IMR-90 (cell line): Measurements from ENCODE around the gene DDX41. TPM values are rescaled to one million over a fixed set of nuclear protein-coding genes. Genes with fewer than 3 reads are reported as not detected.

ENCODE experiments used
- ATAC-seq: fragments of 200-7000 bp; cut with Tn5 transposase; 2 replicates; pipeline ENCODE4 v1.9.1; 2020; ENCODE audit warnings: low read depth, mild to moderate bottlenecking, moderate library complexity
- BruUV-seq: library from RNA; stranded (reverse); fragments of 400-500 nt; replicated peaks from 2 replicates; lab custom pipeline; 2021; lab: Mats Ljungman, UMichigan
- CTCF ChIA-PET: fragments of 300-600 bp; formaldehyde crosslinking; extraction: SDS; loops from one replicate; lab custom pipeline; 2021; ENCODE audit warnings: antibody characterized with exemption; lab: Yijun Ruan, JAX
- POLR2A ChIA-PET: fragments of 300-600 bp; sonication (Branson Sonifier 250); formaldehyde crosslinking; loops from one replicate; lab custom pipeline; 2022; ENCODE audit warnings: antibody characterized with exemption; ENCODE audit not compliant: unreplicated experiment; lab: Charles Lee
- DNase-seq: peaks from one replicate; pipeline ENCODE4 v3.0.0; 2013
- H2AFZ ChIP-seq: replicated peaks from 2 replicates; pipeline ENCODE3; 2013; ENCODE audit warnings: low read length, mild to moderate bottlenecking; ENCODE audit not compliant: poor library complexity
- H2AK5ac ChIP-seq: 2 replicates; pipeline ENCODE4 v1.6.1; 2013; ENCODE audit warnings: low read depth, low read length, inconsistent platforms
- H2AK9ac ChIP-seq: replicated peaks from 2 replicates; pipeline ENCODE3; 2013; ENCODE audit warnings: mild to moderate bottlenecking, low read depth, low read length, moderate library complexity; ENCODE audit not compliant: poor library complexity
- H2BK120ac ChIP-seq: 2 replicates; pipeline ENCODE4 v1.6.1; 2013; ENCODE audit warnings: low read depth, low read length, inconsistent platforms
- H2BK15ac ChIP-seq: 3 replicates; pipeline ENCODE4 v1.6.1; 2013; ENCODE audit warnings: low read depth, low read length, inconsistent platforms
- H2BK20ac ChIP-seq: 2 replicates; pipeline ENCODE4 v1.6.1; 2013; ENCODE audit warnings: low read depth, mild to moderate bottlenecking, inconsistent platforms, low read length, moderate library complexity
- H2BK5ac ChIP-seq: 2 replicates; pipeline ENCODE4 v1.6.1; 2013; ENCODE audit warnings: mild to moderate bottlenecking, low read depth, low read length, inconsistent platforms; ENCODE audit not compliant: poor library complexity, severe bottlenecking
- H3K14ac ChIP-seq: replicated peaks from 2 replicates; pipeline ENCODE4 v1.6.1; 2013; ENCODE audit warnings: low read depth, low read length, inconsistent platforms
- H3K18ac ChIP-seq: 2 replicates; pipeline ENCODE4 v1.6.1; 2013; ENCODE audit warnings: low read depth, low read length, control low read depth
- H3K23ac ChIP-seq: 2 replicates; pipeline ENCODE4 v1.6.1; 2013; ENCODE audit warnings: low read depth, low read length, inconsistent platforms
- H3K27ac ChIP-seq: 2 replicates; pipeline ENCODE4 v1.5.1; 2013; ENCODE audit warnings: mild to moderate bottlenecking, control low read depth, low read length; ENCODE audit not compliant: insufficient read depth
- H3K27me3 ChIP-seq: 2 replicates; pipeline ENCODE4 v1.6.1; 2013; ENCODE audit warnings: low read length; ENCODE audit not compliant: control insufficient read depth, insufficient read depth
- H3K36me3 ChIP-seq: 2 replicates; pipeline ENCODE4 v1.6.1; 2013; ENCODE audit warnings: low read length, mixed read lengths; ENCODE audit not compliant: control insufficient read depth, insufficient read depth
- H3K4ac ChIP-seq: 2 replicates; pipeline ENCODE4 v1.6.1; 2013; ENCODE audit warnings: low read depth, low read length, inconsistent platforms
- H3K4me1 ChIP-seq: 2 replicates; pipeline ENCODE4 v1.6.1; 2013; ENCODE audit warnings: low read length, mixed read lengths; ENCODE audit not compliant: control insufficient read depth, insufficient read depth
- H3K4me2 ChIP-seq: 2 replicates; pipeline ENCODE4 v1.6.1; 2013; ENCODE audit warnings: low read depth, mild to moderate bottlenecking, control low read depth, low read length, moderate library complexity
- H3K4me3 ChIP-seq: 2 replicates; pipeline ENCODE4 v1.5.1; 2013; ENCODE audit warnings: low read depth, mild to moderate bottlenecking, control low read depth, low read length, moderate library complexity; ENCODE audit not compliant: insufficient read depth
- H3K56ac ChIP-seq: 2 replicates; pipeline ENCODE4 v1.6.1; 2013; ENCODE audit warnings: low read length, inconsistent platforms; ENCODE audit not compliant: insufficient read depth; ENCODE audit errors: extremely low read depth
- H3K79me1 ChIP-seq, 2 experiments: 2 replicates each; pipeline ENCODE4 v1.6.1; 2013; ENCODE audit warnings: low read length in 2 of 2, inconsistent platforms in 1 of 2, low read depth in 1 of 2
- H3K9ac ChIP-seq: 2 replicates; pipeline ENCODE4 v1.6.1; 2013; ENCODE audit warnings: low read depth, low read length, control low read depth
- H3K9me1 ChIP-seq: 2 replicates; pipeline ENCODE4 v1.6.1; 2013; ENCODE audit warnings: low read length, inconsistent platforms; ENCODE audit not compliant: insufficient read depth
- H3K9me3 ChIP-seq: 2 replicates; pipeline ENCODE4 v1.6.1; 2013; ENCODE audit warnings: low read length; ENCODE audit not compliant: control insufficient read depth, insufficient read depth
- H4K20me1 ChIP-seq: 2 replicates; pipeline ENCODE4 v1.6.1; 2013; ENCODE audit warnings: low read length, inconsistent platforms; ENCODE audit not compliant: insufficient read depth
- H4K5ac ChIP-seq: 2 replicates; pipeline ENCODE4 v1.6.1; 2013; ENCODE audit warnings: mild to moderate bottlenecking, low read depth, low read length, control low read depth
- H4K8ac ChIP-seq, 2 experiments: 2 replicates each; pipeline ENCODE4 v1.6.1; 2013; ENCODE audit warnings: low read depth in 2 of 2, low read length in 2 of 2, control low read depth in 1 of 2, inconsistent platforms in 1 of 2
- H4K91ac ChIP-seq: 2 replicates; pipeline ENCODE4 v1.6.1; 2013; ENCODE audit warnings: low read depth, low read length, inconsistent platforms; ENCODE audit not compliant: insufficient read depth
- BHLHE40 ChIP-seq: fragments of 150-350 bp; IDR thresholded peaks from 2 replicates; pipeline ENCODE4 v1.6.1; 2016; ENCODE audit warnings: mild to moderate bottlenecking, low read depth, low read length
- MAFK ChIP-seq: IDR thresholded peaks from 2 replicates; pipeline ENCODE4 v1.6.1; 2012; ENCODE audit warnings: low read depth, low read length, improper control_type of control experiment
- SMC3 ChIP-seq: fragments of 150-350 bp; IDR thresholded peaks from 2 replicates; pipeline ENCODE4 v1.6.1; 2016; ENCODE audit warnings: low read depth, mild to moderate bottlenecking, antibody characterized with exemption, low read length, moderate library complexity
- WGBS, 2 experiments: methylation state at CpG; one replicate each; pipeline versions ENCODE4 v1.1.5 to v1.1.7; 2013; ENCODE audit warnings: missing lambda C conversion rate in 2 of 2; ENCODE audit not compliant: insufficient read length in 1 of 2; ENCODE audit errors: extremely low coverage in 2 of 2; 5-methylcytosine and 5-hydroxymethylcytosine counted together
- dilution Hi-C: fragments of 300-500 bp; cut with HindIII; formaldehyde crosslinking; loops from one replicate; pipeline ENCODE4 v1.14.3; 2018; ENCODE audit warnings: low sequenced_read_pairs; ENCODE audit not compliant: unreplicated experiment
- in situ Hi-C: fragments of 300-500 bp; cut with MboI; formaldehyde crosslinking; loops from 3 replicates; pipeline ENCODE4 v1.14.3; 2019; ENCODE audit warnings: low sequenced_read_pairs, inconsistent platforms, mixed read lengths
- intact Hi-C: fragments of 100-400 bp; cut with micrococcal nuclease; formaldehyde crosslinking; loops from 2 replicates; pipeline ENCODE4 v1.10.0; 2022
- polyA plus RNA-seq, 3 experiments: library from polyadenylated mRNA; depleted of rRNA; stranded (reverse); fragments of >200 nt; gene quantifications; 2 replicates each; pipeline ENCODE4 v1.2.3, GENCODE V29; 2012; ENCODE audit warnings: low replicate concordance in 1 of 3
- total RNA-seq: library from RNA; depleted of rRNA; stranded (reverse); fragments of >200 nt; gene quantifications from 2 replicates; pipeline ENCODE4 v1.2.3, GENCODE V29; 2012

DDX41 gene
- total and polyA plus RNA-seq, 2 of the 4 experiments (the other 2 are of a cell fraction): 130 to 170 TPM

DNA sequence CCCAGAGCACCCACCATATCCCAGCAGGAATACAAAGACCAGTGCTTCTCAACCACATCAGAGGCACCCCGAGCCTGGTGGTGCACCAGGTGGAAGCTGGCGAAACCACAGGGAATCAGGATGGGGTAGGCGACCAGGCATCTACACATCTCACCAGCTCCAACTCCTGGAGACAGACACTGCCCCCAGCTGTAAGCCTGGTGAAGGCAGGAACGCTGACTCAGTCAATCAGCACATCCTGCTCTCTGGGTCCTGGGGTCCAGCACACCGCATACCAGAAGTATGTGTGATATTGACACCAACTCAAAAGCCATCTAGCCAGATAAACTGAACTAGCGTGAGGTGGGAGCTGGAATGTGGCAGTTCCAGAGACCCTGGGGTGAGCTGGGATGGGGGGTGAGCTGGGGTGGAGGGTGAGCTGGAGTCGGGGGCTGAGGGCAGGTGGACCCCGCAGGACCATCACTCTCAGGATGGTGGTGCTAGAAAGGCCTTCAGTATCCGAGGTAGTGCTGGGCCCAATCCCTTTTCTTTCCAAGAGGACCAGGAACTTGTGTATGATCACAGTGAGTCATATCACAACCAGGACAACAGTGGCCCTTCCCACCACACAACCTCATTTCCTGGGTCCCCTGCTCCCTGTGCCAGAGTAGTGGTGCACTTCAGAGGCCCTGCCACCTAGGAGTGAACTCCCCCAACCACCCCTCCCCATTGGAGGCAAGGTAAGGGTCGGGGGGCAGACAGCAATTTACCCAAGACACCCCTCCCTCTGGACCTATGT, 45.8 kb downstream of the DDX41 start:
- peaks cover 68% of the 10 kb centered on the region for H4K20me1 ChIP-seq
- in situ Hi-C loops: no loop called here
- peak overlapping the region; percentile 86 for H2AK9ac ChIP-seq
- H3K27ac ChIP-seq: peak overlapping the region; percentile 86
- no peak overlapping the region for H2BK15ac ChIP-seq
- DNase-seq (no peak), ATAC-seq (no peak)
- H3K27me3 ChIP-seq: no peaks in the 10 kb centered on the region
- BruUV-seq: no TSS peak
- H3K18ac ChIP-seq: no peak overlapping the region
- dilution Hi-C loops: no loop called here
- peaks cover 41% of the 10 kb centered on the region for H3K36me3 ChIP-seq
- H2BK5ac ChIP-seq: peak overlapping the region; percentile 85
- H2AFZ ChIP-seq: peak overlapping the region; percentile 28
- H3K23ac ChIP-seq: peak overlapping the region; percentile 79; the same call in 1 of the 2 replicates
- no peak overlapping the region for H4K5ac ChIP-seq
- H3K9me3 ChIP-seq: no peaks in the 10 kb centered on the region
- H3K14ac ChIP-seq: peak overlapping the region; percentile 37
- 0 out of 2 replicates have a peak overlapping the region, but pooled peaks have one; percentile 97 for H3K4me3 ChIP-seq
- H4K91ac ChIP-seq: no peak overlapping the region
- H3K9me1 ChIP-seq: peaks cover 43% of the 10 kb centered on the region
- peak overlapping the region; percentile 6 for H3K4ac ChIP-seq
- H2BK20ac ChIP-seq: no peak overlapping the region
- ChIA-PET CTCF (no interaction called here), POLR2A (interaction anchor here (0.5 kb wide), 1 partner anchor 24 kb away, joined by 3 read pairs; no protein-coding TSS in a partner anchor)
- H3K79me1 ChIP-seq: peaks cover 24 to 67% of the 10 kb centered on the region in 2 experiments; a peak in 3 of 4 replicates
- no peak overlapping the region for H2BK120ac ChIP-seq
- peak overlapping the region; percentile 75; the same call in 1 of the 2 replicates for H2AK5ac ChIP-seq
- 40% methylated on average over 1 of the region's 10 CpGs; no CpG with 5 or more reads in 1 of the 2 experiments for WGBS, 2 experiments
- H3K56ac ChIP-seq: no peak overlapping the region
- H4K8ac ChIP-seq: no peak overlapping the region
- TF ChIP-seq MAFK (peak; percentile 87), SMC3 (no peak), BHLHE40 (no peak)
- H3K9ac ChIP-seq: peak overlapping the region; percentile 93; the same call in 1 of the 2 replicates
- intact Hi-C loops: no loop called here
- peaks cover 45% of the 10 kb centered on the region for H3K4me1 ChIP-seq
- H3K4me2 ChIP-seq: peak overlapping the region; percentile 75
